DOHH2 (cell line): Measurements from ENCODE around the gene ANKRD6.

Experiments
- CTCF ChIP-seq: fragments of 200-600 bp; sonication (generic); IDR thresholded peaks from one replicate; pipeline ENCODE4 v1.5.1; 2014; ENCODE audit warnings: antibody characterized with exemption, mild to moderate bottlenecking, low read depth, low read length; ENCODE audit not compliant: poor library complexity, severe bottlenecking
- EZH2phosphoT487 ChIP-seq: fragments of 200-600 bp; sonication (generic); IDR thresholded peaks from 2 replicates; pipeline ENCODE4 v1.6.1; 2017; ENCODE audit warnings: borderline replicate concordance, mild to moderate bottlenecking, antibody characterized with exemption, low read length, moderate library complexity, mixed read lengths

DNA sequence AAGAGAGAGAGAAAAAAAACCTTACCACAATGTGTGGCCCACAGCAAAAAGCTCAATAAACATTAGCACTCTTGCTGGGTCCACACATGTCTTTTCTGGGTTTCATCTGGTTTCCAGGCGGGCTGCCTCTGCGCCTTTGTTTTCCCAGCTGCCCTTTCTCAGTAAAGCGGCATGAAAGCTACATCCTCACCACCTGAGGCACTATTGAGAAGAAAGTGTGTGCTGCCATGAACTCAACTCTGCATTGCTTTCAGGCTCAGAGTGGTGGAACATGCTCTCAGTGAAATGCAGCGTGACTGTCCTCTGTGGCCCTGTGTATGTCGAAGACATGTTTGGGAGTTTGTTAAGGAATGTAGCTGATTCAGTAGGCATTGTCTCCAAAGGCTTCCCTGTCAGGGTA lies 103.3 kb downstream of the ANKRD6 start:
- TF ChIP-seq CTCF = no peak
- TF ChIP-seq EZH2phosphoT487 = no peak
